EH (cell line): ENCODE data around the gene CD320.
"Not testable (repeated sequence)": the region's sequence is repeated elsewhere in the genome, so short reads cannot be mapped to it uniquely, and the experiment has no call there.

ENCODE experiments used
- DNase-seq: peaks from one replicate; pipeline ENCODE4 v3.0.0-alpha.2; 2015; ENCODE audit warnings: low read depth

CD320 gene

GRCh38 chr19:8308891-8309291, 733 bp upstream of the CD320 start:
- no peak for DNase-seq

- DNase-seq = no peak
Observed at GRCh38 chr19:8307400-8307964, 676 bp downstream of the CD320 start.

GRCh38 chr19:8306235-8307054, 1.7 kb downstream of the CD320 start:
- no peak for DNase-seq

- DNase-seq = no peak
Observed at GRCh38 chr19:8305798-8306197, 2.4 kb downstream of the CD320 start.

GRCh38 chr19:8304841-8305621, 3.1 kb downstream of the CD320 start:
- no peak for DNase-seq

- no peak for DNase-seq
Observed at GRCh38 chr19:8302734-8303133, 5.4 kb downstream of the CD320 start.

GRCh38 chr19:8302357-8302691, 5.8 kb downstream of the CD320 start:
- DNase-seq = no peak

GRCh38 chr19:8291337-8291736, 16.8 kb downstream of the CD320 start:
- not testable (repeated sequence) for DNase-seq

GRCh38 chr19:8276508-8276907, 31.6 kb downstream of the CD320 start:
- DNase-seq = not testable (repeated sequence)

- no peak for DNase-seq
Observed at GRCh38 chr19:8269724-8270123, 38.4 kb downstream of the CD320 start.

- DNase-seq = no peak
Observed at GRCh38 chr19:8265872-8266271, 42.3 kb downstream of the CD320 start.

GRCh38 chr19:8264248-8264647, 43.9 kb downstream of the CD320 start:
- DNase-seq = not testable (repeated sequence)

- DNase-seq = no peak
Observed at GRCh38 chr19:8262431-8262830, 45.7 kb downstream of the CD320 start.

GRCh38 chr19:8261881-8262280, 46.3 kb downstream of the CD320 start:
- DNase-seq = no peak

- no peak for DNase-seq
Observed at GRCh38 chr19:8261347-8261746, 46.8 kb downstream of the CD320 start.

GRCh38 chr19:8259922-8260247, 48.3 kb downstream of the CD320 start:
- no peak for DNase-seq

- no peak for DNase-seq
Observed at GRCh38 chr19:8259142-8259921, 48.8 kb downstream of the CD320 start.

- peak; percentile 36 for DNase-seq
Observed at GRCh38 chr19:8257052-8257443, 51.1 kb downstream of the CD320 start.

- DNase-seq = no peak
Observed at GRCh38 chr19:8256276-8257051, 51.7 kb downstream of the CD320 start.

- no peak for DNase-seq
Observed at GRCh38 chr19:8255426-8256125, 52.6 kb downstream of the CD320 start.
